ENCODE measurements around the gene GRIK4.

GRCh38 chr11:120565466-120566155 is 54.1 kb downstream of the GRIK4 start:
- TF ChIP-seq CTCF (IDR thresholded peaks at IDR 0.05) (no peak), POLR2A (IDR thresholded peaks at IDR 0.05) (no peak)
